ENCODE data around the gene NKD1.

The NKD1 gene

DNA sequence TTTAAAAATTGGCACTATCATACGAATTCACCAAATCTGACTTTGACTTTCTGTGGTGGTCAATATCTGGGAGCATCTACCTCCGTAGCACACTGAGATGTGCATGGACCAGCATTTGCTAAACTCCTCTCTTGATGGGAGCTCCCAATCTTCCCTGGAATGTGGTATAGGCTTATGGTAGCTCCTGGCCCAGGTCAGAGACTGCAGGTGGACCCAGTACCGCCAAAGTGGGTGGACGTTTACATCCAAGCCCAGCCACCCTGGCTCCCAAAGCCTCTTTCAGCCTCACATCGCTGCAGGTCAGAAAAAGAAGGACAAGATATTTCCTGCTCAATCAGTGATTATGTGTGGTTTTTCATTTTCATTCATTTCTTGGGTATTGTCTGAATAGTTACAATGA is 43.1 kb upstream of the NKD1 start:
- H3K79me2 ChIP-seq (ENCODE audit: low read length) = no peaks in the 10 kb centered on the region
- H4K20me1 ChIP-seq (ENCODE audit: insufficient read depth, low read length) = no peaks in the 10 kb centered on the region
- no peak overlapping the region for H3K4me2 ChIP-seq (ENCODE audit: low read length)
- H3K4me3 ChIP-seq (ENCODE audit: low read length) = no peak overlapping the region
- H3K36me3 ChIP-seq (replicated peaks; ENCODE audit: low read depth, low read length) = no peaks in the 10 kb centered on the region
- H3K4me1 ChIP-seq (ENCODE audit: low read length) = peaks cover 5% of the 10 kb centered on the region; the same call in 1 of the 2 replicates
- H3K27me3 ChIP-seq (ENCODE audit: low read depth, low read length) = no peaks in the 10 kb centered on the region
- no peaks in the 10 kb centered on the region for H3K9me3 ChIP-seq (ENCODE audit: insufficient read depth, low read length)
- TF ChIP-seq EZH2phosphoT487 (IDR thresholded peaks at IDR 0.05; ENCODE audit: low read depth) = no peak
- TF ChIP-seq, protein P1, sequence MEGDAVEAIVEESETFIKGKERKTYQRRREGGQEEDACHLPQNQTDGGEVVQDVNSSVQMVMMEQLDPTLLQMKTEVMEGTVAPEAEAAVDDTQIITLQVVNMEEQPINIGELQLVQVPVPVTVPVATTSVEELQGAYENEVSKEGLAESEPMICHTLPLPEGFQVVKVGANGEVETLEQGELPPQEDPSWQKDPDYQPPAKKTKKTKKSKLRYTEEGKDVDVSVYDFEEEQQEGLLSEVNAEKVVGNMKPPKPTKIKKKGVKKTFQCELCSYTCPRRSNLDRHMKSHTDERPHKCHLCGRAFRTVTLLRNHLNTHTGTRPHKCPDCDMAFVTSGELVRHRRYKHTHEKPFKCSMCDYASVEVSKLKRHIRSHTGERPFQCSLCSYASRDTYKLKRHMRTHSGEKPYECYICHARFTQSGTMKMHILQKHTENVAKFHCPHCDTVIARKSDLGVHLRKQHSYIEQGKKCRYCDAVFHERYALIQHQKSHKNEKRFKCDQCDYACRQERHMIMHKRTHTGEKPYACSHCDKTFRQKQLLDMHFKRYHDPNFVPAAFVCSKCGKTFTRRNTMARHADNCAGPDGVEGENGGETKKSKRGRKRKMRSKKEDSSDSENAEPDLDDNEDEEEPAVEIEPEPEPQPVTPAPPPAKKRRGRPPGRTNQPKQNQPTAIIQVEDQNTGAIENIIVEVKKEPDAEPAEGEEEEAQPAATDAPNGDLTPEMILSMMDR (IDR thresholded peaks at IDR 0.05; ENCODE audit: low read depth, low read length) = no peak
- no peak overlapping the region for H3K9ac ChIP-seq (ENCODE audit: low read length)
- H3K27ac ChIP-seq (ENCODE audit: low read length) = no peak overlapping the region
- no peak overlapping the region for H2AFZ ChIP-seq (ENCODE audit: low read depth, low read length)

DNA sequence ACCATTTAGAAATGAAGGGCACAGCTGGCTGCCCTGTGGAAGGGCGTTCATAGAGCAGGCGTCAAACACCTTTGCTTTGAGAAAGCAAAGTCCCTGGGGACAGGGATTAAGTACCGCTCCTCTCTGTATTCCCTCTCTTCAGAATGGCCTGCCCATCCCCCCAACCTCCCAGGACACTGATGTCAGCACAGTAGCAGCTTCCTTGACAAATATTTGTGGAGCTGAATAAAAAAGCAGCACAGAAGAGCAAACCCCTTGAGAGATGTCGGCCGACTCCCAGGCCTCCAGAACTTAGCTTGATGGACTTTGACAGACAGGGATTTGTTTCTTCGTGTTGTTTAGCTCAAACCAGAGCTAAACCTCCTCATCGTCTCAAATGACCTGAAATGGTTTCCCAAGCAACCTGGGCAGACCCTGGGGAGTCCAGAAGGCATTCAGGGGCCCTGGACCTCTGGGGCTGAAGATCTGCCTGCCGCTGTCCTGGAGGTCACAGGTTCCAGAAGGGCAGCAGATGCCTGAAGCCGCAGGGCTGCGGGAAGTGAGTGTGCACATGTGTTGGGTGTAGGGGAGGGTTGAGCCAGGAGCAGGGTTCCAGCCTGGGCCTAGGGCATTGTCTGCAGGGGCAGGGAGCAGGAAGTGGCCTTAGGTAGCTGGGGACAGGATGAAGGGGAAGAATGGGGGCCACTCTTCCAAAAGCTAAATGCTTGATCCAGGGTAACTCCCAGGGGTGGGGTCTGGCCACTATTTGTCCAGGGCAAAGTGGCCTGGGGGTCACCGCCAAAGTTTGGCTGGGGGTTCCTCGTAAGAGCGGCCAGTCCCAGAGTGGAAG is 42.3 kb upstream of the NKD1 start:
- TF ChIP-seq, protein P1 (IDR thresholded peaks at IDR 0.05; ENCODE audit: low read depth, low read length) = no peak
- no peak for TF ChIP-seq EZH2phosphoT487 (IDR thresholded peaks at IDR 0.05; ENCODE audit: low read depth)
- H3K4me2 ChIP-seq (ENCODE audit: low read length) = no peak overlapping the region
- H3K27me3 ChIP-seq (ENCODE audit: low read depth, low read length) = no peaks in the 10 kb centered on the region
- no peaks in the 10 kb centered on the region for H3K36me3 ChIP-seq (replicated peaks; ENCODE audit: low read depth, low read length)
- no peaks in the 10 kb centered on the region for H3K79me2 ChIP-seq (ENCODE audit: low read length)
- no peak overlapping the region for H2AFZ ChIP-seq (ENCODE audit: low read depth, low read length)
- no peak overlapping the region for H3K4me3 ChIP-seq (ENCODE audit: low read length)
- peaks cover 5% of the 10 kb centered on the region; the same call in 1 of the 2 replicates for H3K4me1 ChIP-seq (ENCODE audit: low read length)
- no peak overlapping the region for H3K9ac ChIP-seq (ENCODE audit: low read length)
- H3K27ac ChIP-seq (ENCODE audit: low read length) = no peak overlapping the region
- H4K20me1 ChIP-seq (ENCODE audit: insufficient read depth, low read length) = no peaks in the 10 kb centered on the region
- no peaks in the 10 kb centered on the region for H3K9me3 ChIP-seq (ENCODE audit: insufficient read depth, low read length)

- H3K9me3 ChIP-seq (ENCODE audit: insufficient read depth, low read length) = no peaks in the 10 kb centered on the region
- no peak overlapping the region for H3K9ac ChIP-seq (ENCODE audit: low read length)
- no peak for TF ChIP-seq EZH2phosphoT487 (IDR thresholded peaks at IDR 0.05; ENCODE audit: low read depth)
- TF ChIP-seq, protein P1 (IDR thresholded peaks at IDR 0.05; ENCODE audit: low read depth, low read length) = no peak
Measured at GRCh38 chr16:50506543-50506937, 41.7 kb upstream of the NKD1 start.

GRCh38 chr16:50507397-50507796 is 40.8 kb upstream of the NKD1 start:
- H3K9me3 ChIP-seq (ENCODE audit: insufficient read depth, low read length) = no peaks in the 10 kb centered on the region
- peaks cover 5% of the 10 kb centered on the region; the same call in 1 of the 2 replicates for H3K4me1 ChIP-seq (ENCODE audit: low read length)
- no peak overlapping the region for H2AFZ ChIP-seq (ENCODE audit: low read depth, low read length)
- no peaks in the 10 kb centered on the region for H4K20me1 ChIP-seq (ENCODE audit: insufficient read depth, low read length)
- no peaks in the 10 kb centered on the region for H3K36me3 ChIP-seq (replicated peaks; ENCODE audit: low read depth, low read length)
- no peak overlapping the region for H3K27ac ChIP-seq (ENCODE audit: low read length)
- TF ChIP-seq, protein P1 (IDR thresholded peaks at IDR 0.05; ENCODE audit: low read depth, low read length) = no peak
- TF ChIP-seq EZH2phosphoT487 (IDR thresholded peaks at IDR 0.05; ENCODE audit: low read depth) = no peak
- H3K27me3 ChIP-seq (ENCODE audit: low read depth, low read length) = no peaks in the 10 kb centered on the region; the same call in 1 of the 2 replicates
- no peaks in the 10 kb centered on the region for H3K79me2 ChIP-seq (ENCODE audit: low read length)
- no peak overlapping the region for H3K4me3 ChIP-seq (ENCODE audit: low read length)
- H3K4me2 ChIP-seq (ENCODE audit: low read length) = no peak overlapping the region
- no peak overlapping the region for H3K9ac ChIP-seq (ENCODE audit: low read length)

More at GRCh38 chr16:50506543-50506937, 41.7 kb upstream of the NKD1 start:
- no peaks in the 10 kb centered on the region for H3K27me3 ChIP-seq (ENCODE audit: low read depth, low read length)
- H3K36me3 ChIP-seq (replicated peaks; ENCODE audit: low read depth, low read length) = no peaks in the 10 kb centered on the region
- no peak overlapping the region for H2AFZ ChIP-seq (ENCODE audit: low read depth, low read length)
- H3K4me1 ChIP-seq (ENCODE audit: low read length) = peaks cover 5% of the 10 kb centered on the region; the same call in 1 of the 2 replicates
- H3K79me2 ChIP-seq (ENCODE audit: low read length) = no peaks in the 10 kb centered on the region
- H3K4me2 ChIP-seq (ENCODE audit: low read length) = no peak overlapping the region
- no peak overlapping the region for H3K4me3 ChIP-seq (ENCODE audit: low read length)
- no peak overlapping the region for H3K27ac ChIP-seq (ENCODE audit: low read length)
- no peaks in the 10 kb centered on the region for H4K20me1 ChIP-seq (ENCODE audit: insufficient read depth, low read length)
